Measurements from ENCODE around the gene GPR87. TPM values are rescaled to one million over a fixed set of nuclear protein-coding genes. Genes with fewer than 3 reads are reported as not detected.

Gene GPR87
- total RNA-seq, 1 experiment from 2014 or later: 13.3 TPM

GRCh38 chr3:151346292-151346691 lies 29.7 kb upstream of the GPR87 start:
- no TSS peak for BruUV-seq (replicated peaks)
- Histone ChIP-seq H3K4me2 (ENCODE audit: low read length) (no peak overlapping the region), H3F3A (ENCODE audit: low read length, unreplicated experiment) (no peaks in the 10 kb centered on the region), H3K9me3 (ENCODE audit: low read length) (no peaks in the 10 kb centered on the region), H3K4me1 (ENCODE audit: insufficient read depth, low read length) (no peaks in the 10 kb centered on the region), H3K79me2 (ENCODE audit: low read length) (no peaks in the 10 kb centered on the region), H3K27me3 (ENCODE audit: low read length) (no peaks in the 10 kb centered on the region), H2AFZ (ENCODE audit: low read length) (no peak overlapping the region), H3K4me3 (ENCODE audit: low read length) (no peak overlapping the region), H3K36me3 (ENCODE audit: low read depth, low read length) (no peaks in the 10 kb centered on the region), H3K9me2 (replicated peaks; ENCODE audit: low read length) (no peaks in the 10 kb centered on the region), H3K9ac (ENCODE audit: low read length) (no peak overlapping the region), H3K27ac (ENCODE audit: low read length) (no peak overlapping the region), H4K20me1 (ENCODE audit: low read length) (no peaks in the 10 kb centered on the region)
- ATAC-seq (no peak), DNase-seq (no peak)
- ChIA-PET CTCF (no interaction called here), POLR2A (ENCODE audit: unreplicated experiment) (no interaction called here)
- intact Hi-C loops (cut with micrococcal nuclease): no loop called here
- TF ChIP-seq EZH2phosphoT487 (IDR thresholded peaks at IDR 0.05; ENCODE audit: borderline replicate concordance, low read length) (no peak), CTCF (conservative IDR thresholded peaks at IDR 0.05; ENCODE audit: low read depth, low read length) (no peak), EZH2 (IDR thresholded peaks at IDR 0.05; ENCODE audit: low read length, unreplicated experiment) (no peak)

- ChIA-PET POLR2A (ENCODE audit: unreplicated experiment) (no interaction called here), CTCF (interaction anchor here (0.7 kb wide), 1 partner anchor 1074 kb away, joined by 12 read pairs; no protein-coding TSS in a partner anchor)
- H3F3A ChIP-seq (ENCODE audit: low read length, unreplicated experiment): no peaks in the 10 kb centered on the region
- BruUV-seq (replicated peaks): no TSS peak
- intact Hi-C loops (cut with micrococcal nuclease): no loop called here
- TF ChIP-seq EZH2phosphoT487 (IDR thresholded peaks at IDR 0.05; ENCODE audit: borderline replicate concordance, low read length): no peak
- no peak for TF ChIP-seq EZH2 (IDR thresholded peaks at IDR 0.05; ENCODE audit: low read length, unreplicated experiment)
- H3K4me2 ChIP-seq (ENCODE audit: low read length): no peak overlapping the region
- H3K27ac ChIP-seq (ENCODE audit: low read length): no peak overlapping the region
- no peaks in the 10 kb centered on the region for H3K79me2 ChIP-seq (ENCODE audit: low read length)
- no peaks in the 10 kb centered on the region for H4K20me1 ChIP-seq (ENCODE audit: low read length)
- 0 out of 2 replicates have a peak overlapping the region, but pooled peaks have one; percentile 9 for H3K4me3 ChIP-seq (ENCODE audit: low read length)
- DNase-seq (peak; percentile 10), ATAC-seq (no peak)
- H2AFZ ChIP-seq (ENCODE audit: low read length): no peak overlapping the region
- H3K27me3 ChIP-seq (ENCODE audit: low read length): no peaks in the 10 kb centered on the region
- H3K9ac ChIP-seq (ENCODE audit: low read length): no peak overlapping the region
- H3K4me1 ChIP-seq (ENCODE audit: insufficient read depth, low read length): no peaks in the 10 kb centered on the region
- no peaks in the 10 kb centered on the region for H3K9me3 ChIP-seq (ENCODE audit: low read length)
- no peaks in the 10 kb centered on the region for H3K9me2 ChIP-seq (replicated peaks; ENCODE audit: low read length)
- H3K36me3 ChIP-seq (ENCODE audit: low read depth, low read length): no peaks in the 10 kb centered on the region
Observed at GRCh38 chr3:151345859-151346258, 29.2 kb upstream of the GPR87 start.

GRCh38 chr3:151331696-151332095 lies 15.1 kb upstream of the GPR87 start:
- Histone ChIP-seq H3K36me3 (ENCODE audit: low read depth, low read length) (no peaks in the 10 kb centered on the region), H3K9me2 (replicated peaks; ENCODE audit: low read length) (no peaks in the 10 kb centered on the region), H4K20me1 (ENCODE audit: low read length) (no peaks in the 10 kb centered on the region), H3K4me3 (ENCODE audit: low read length) (no peak overlapping the region), H3K79me2 (ENCODE audit: low read length) (no peaks in the 10 kb centered on the region), H3K27me3 (ENCODE audit: low read length) (no peaks in the 10 kb centered on the region), H3K9me3 (ENCODE audit: low read length) (no peaks in the 10 kb centered on the region), H3K9ac (ENCODE audit: low read length) (no peak overlapping the region), H3K4me1 (ENCODE audit: insufficient read depth, low read length) (peaks cover 18% of the 10 kb centered on the region), H2AFZ (ENCODE audit: low read length) (no peak overlapping the region), H3F3A (ENCODE audit: low read length, unreplicated experiment) (no peaks in the 10 kb centered on the region), H3K27ac (ENCODE audit: low read length) (no peak overlapping the region), H3K4me2 (ENCODE audit: low read length) (no peak overlapping the region)
- TF ChIP-seq EZH2 (IDR thresholded peaks at IDR 0.05; ENCODE audit: low read length, unreplicated experiment) (no peak), CTCF (conservative IDR thresholded peaks at IDR 0.05; ENCODE audit: low read depth, low read length) (no peak), EZH2phosphoT487 (IDR thresholded peaks at IDR 0.05; ENCODE audit: borderline replicate concordance, low read length) (no peak)
- DNase-seq (no peak), ATAC-seq (no peak)
- no TSS peak for BruUV-seq (replicated peaks)
- intact Hi-C loops (cut with micrococcal nuclease): no loop called here
- ChIA-PET CTCF (no interaction called here), POLR2A (ENCODE audit: unreplicated experiment) (interaction anchor here (0.5 kb wide), 1 partner anchor 828 kb away, joined by 4 read pairs; no protein-coding TSS in a partner anchor)
